Duodenal mucosa (tissue), 2 donors: Measurements from ENCODE around the gene KRTAP5-2.

Experiments
- H3K27ac ChIP-seq: one replicate; pipeline ENCODE4 v1.7.0; 2013; ENCODE audit warnings: low read depth, low read length
- H3K27me3 ChIP-seq, 2 donors: one replicate each; pipeline ENCODE4 v1.7.0; 2013; ENCODE audit warnings: low read length in 2 of 2, control low read depth in 1 of 2; ENCODE audit not compliant: insufficient read depth in 2 of 2, control insufficient read depth in 1 of 2
- H3K36me3 ChIP-seq, 2 donors: one replicate each; pipeline ENCODE4 v1.7.0; 2013; ENCODE audit warnings: low read length in 2 of 2, control low read depth in 1 of 2; ENCODE audit not compliant: insufficient read depth in 2 of 2, control insufficient read depth in 1 of 2
- H3K4me1 ChIP-seq, 2 donors: one replicate each; pipeline ENCODE4 v1.7.0; 2013; ENCODE audit warnings: low read length in 2 of 2, control low read depth in 1 of 2; ENCODE audit not compliant: insufficient read depth in 2 of 2, control insufficient read depth in 1 of 2
- H3K4me3 ChIP-seq, 2 donors: one replicate each; pipeline ENCODE4 v1.7.0; 2013; ENCODE audit warnings: low read length in 2 of 2, low read depth in 1 of 2
- H3K9ac ChIP-seq, 2 donors: one replicate each; pipeline ENCODE4 v1.7.0; 2013; ENCODE audit warnings: low read length in 2 of 2, low read depth in 1 of 2
- H3K9me3 ChIP-seq, 2 donors: one replicate each; pipeline ENCODE4 v1.7.0; 2013; ENCODE audit warnings: low read length in 2 of 2, control low read depth in 1 of 2; ENCODE audit not compliant: control insufficient read depth in 1 of 2

The KRTAP5-2 gene

GRCh38 chr11:1574933-1575242, 23.2 kb downstream of the KRTAP5-2 start:
- Histone ChIP-seq H3K9ac (no peak overlapping the region), H3K27ac (no peak overlapping the region), H3K4me1 (peaks cover 20 to 24% of the 10 kb centered on the region in 2 donors), H3K4me3 (no peak overlapping the region), H3K9me3 (peaks cover 8% of the 10 kb centered on the region in 2 donors), H3K27me3 (peaks cover 0 to 2% of the 10 kb centered on the region in 2 donors), H3K36me3 (no peaks in the 10 kb centered on the region)

DNA sequence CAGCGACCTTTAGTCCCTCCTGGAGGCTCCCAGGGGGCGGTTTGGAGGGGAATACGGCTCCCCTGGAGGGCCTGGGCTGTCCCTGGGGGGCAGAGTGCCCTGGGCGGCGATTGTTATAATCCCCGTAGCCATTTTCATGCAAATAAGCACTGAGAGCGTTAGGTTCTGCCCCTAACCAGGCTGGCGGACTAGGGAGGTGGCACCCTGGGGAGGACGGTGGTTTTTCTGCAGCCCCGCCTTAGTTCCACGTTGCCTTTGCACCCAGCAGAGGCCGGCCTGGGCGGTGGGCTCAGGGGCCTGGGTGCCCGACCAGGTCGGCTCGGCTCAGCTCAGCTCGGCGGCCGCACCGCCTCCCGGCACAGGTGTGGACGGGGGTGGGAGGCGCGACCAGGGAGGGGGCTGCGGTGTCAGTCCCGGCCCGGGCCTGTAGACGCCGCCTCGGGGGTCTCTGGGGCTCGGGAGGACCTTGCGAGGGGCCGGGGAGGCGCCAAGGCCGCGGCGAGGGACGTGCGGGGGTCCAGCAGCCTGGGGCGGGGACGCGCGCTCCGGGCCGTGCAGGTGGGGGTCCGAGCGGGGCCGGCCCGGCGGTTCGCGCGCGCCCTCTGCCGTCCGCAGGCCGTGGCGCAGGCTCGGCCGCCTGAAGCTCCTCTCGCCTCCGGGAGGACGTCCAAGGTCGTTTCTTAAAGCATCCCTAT, 23.7 kb downstream of the KRTAP5-2 start:
- Histone ChIP-seq H3K4me3 (peak overlapping the region; percentile 61 to 63), H3K36me3 (no peaks in the 10 kb centered on the region), H3K27me3 (peaks cover 0 to 2% of the 10 kb centered on the region in 2 donors), H3K4me1 (peaks cover 25 to 28% of the 10 kb centered on the region in 2 donors), H3K9ac (peak overlapping the region; percentile 55 to 78), H3K27ac (peak overlapping the region; percentile 79), H3K9me3 (peaks cover 8% of the 10 kb centered on the region in 2 donors)

GRCh38 chr11:1573903-1574237, 24.2 kb downstream of the KRTAP5-2 start:
- Histone ChIP-seq H3K9me3 (peaks cover 8% of the 10 kb centered on the region in 2 donors), H3K4me1 (peaks cover 30 to 33% of the 10 kb centered on the region in 2 donors), H3K27me3 (peaks cover 0 to 2% of the 10 kb centered on the region in 2 donors), H3K9ac (peak overlapping the region; percentile 55 to 78), H3K4me3 (peak overlapping the region; percentile 61 to 63), H3K36me3 (no peaks in the 10 kb centered on the region), H3K27ac (peak overlapping the region; percentile 79)

DNA sequence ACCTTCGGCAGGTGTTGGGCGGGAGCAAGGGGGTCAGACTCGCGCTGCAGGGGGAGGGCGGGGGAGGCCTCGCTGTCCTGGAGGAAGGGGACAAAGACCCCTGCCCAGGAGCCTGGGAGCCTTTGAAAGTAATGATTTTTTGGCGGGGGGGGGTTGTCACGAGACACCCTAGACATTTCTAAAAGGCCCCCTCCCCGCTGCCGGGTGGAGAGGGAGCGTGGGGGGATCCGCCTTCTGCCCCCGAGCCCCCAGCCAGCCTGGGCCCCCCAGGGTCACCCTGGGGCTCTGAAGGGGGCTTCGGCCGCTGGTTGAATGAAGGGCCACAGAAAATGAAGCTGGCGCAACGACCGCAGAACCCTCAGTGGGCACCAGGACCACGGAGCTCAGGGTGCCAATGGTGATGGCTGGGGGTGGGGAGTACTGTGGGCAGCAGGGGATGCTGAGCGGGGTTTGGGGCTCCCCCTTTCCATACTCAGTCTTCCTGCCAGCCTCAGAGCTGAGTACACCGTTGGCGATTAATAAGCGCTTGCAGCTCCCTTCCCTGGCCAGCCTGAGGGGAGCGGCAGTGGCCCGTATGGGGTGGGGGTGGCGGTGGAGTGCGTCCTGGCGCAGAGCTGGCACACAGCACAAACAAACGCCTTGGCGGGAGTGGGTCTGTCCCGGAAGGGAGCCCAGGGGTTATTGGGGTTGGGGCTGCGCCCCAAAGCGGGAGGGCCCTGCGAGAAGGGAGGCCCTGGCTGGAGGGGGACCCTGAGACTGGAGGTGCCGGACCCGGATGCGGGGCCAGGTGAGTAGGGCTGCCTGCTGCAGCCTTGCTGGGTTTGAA, 24.8 kb downstream of the KRTAP5-2 start:
- Histone ChIP-seq H3K9ac (peak overlapping the region; percentile 55 to 78), H3K27ac (peak overlapping the region; percentile 79), H3K36me3 (no peaks in the 10 kb centered on the region), H3K4me3 (peak overlapping the region; percentile 61 to 63), H3K9me3 (peaks cover 4 to 5% of the 10 kb centered on the region in 2 donors), H3K4me1 (peaks cover 36 to 39% of the 10 kb centered on the region in 2 donors), H3K27me3 (peaks cover 0 to 2% of the 10 kb centered on the region in 2 donors)

DNA sequence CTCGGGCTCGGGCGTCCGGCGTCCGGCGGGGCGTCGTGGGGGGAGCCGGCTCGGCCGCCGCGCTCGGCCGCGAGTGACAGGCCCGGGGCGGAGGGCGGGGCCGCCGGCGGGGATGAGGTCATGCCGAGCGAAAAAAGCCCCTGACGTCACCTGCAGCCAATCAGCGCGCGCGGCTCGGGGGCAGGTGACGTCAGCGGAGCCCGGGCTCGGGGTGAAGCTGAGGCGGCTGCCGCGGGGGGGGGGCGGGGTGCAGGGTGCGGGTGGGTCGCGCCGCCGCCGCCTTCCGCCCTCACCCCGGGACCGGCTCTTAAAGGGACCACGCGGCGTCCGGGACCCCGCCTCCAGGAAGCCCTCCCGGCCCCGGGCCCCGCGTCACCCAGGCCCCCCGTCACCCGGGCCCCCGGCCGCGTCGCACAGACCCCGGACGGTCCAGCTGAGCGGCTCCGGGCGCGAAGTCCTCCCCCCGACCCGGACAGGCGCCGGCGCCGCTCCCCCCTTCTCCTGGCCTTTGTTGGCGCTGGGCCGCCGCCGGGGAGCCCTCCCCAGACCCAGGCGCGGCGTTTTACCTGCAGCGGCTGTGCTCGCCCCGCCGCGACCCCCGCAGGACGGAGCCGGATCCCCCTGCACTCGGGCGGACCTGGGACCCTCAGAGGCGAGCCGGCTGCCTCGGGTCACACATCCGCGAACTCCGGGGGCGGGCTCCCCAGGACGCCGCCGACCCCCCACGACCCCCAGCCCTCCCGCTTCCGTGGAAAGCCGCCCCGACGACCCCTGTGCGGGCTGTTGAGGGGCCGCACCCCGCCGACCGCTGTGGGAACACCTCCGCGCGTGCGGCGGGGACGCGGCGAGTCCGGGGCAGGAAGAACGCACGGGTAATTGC, 25.7 kb downstream of the KRTAP5-2 start, which contains the start of gene DUSP8:
Gene DUSP8, minus strand, starts transcription at position 75 of the 880 bp plus-strand sequence. CDS start 6,445 bp downstream, outside the sequence.
- peaks cover 40 to 44% of the 10 kb centered on the region in 2 donors for H3K4me1 ChIP-seq

DNA sequence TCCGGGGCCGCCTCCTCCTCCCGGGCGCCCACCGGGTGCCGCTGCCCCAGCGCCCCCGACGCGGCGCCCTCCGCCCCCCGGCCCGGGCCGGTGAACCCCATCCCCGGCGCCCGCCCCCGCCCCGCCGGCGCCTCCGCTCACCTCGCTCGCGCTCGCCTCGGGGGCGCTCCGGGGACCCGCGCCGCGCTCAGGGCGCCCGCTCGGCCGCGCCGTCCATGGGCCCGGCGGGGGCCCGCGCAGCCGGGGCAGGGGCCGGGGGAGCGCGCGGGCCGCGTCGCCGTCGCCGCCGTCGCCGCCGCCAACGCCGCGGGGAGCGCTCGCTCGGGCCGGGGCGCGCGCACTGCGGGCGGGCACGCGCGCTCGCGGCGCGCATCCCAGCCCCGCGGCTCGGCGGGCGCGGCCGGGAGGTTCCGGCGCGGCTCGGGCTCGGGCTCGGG, 26.3 kb downstream of the KRTAP5-2 start:
- Histone ChIP-seq H3K9ac (peak overlapping the region in 1 of 2 donors; percentile 65), H3K27me3 (peaks cover 0 to 2% of the 10 kb centered on the region in 2 donors), H3K4me3 (peak overlapping the region in 1 of 2 donors; percentile 60), H3K4me1 (peaks cover 46 to 50% of the 10 kb centered on the region in 2 donors), H3K36me3 (no peaks in the 10 kb centered on the region), H3K9me3 (no peaks in the 10 kb centered on the region), H3K27ac (no peak overlapping the region)

More for the DNA sequence above, 25.7 kb downstream of the KRTAP5-2 start, which contains the start of gene DUSP8:
- Histone ChIP-seq H3K4me3 (peak within 1 kb of the TSS; percentile 61 to 63), H3K27me3 (peaks cover 0 to 2% of the 10 kb centered on the region in 2 donors), H3K9me3 (no peaks in the 10 kb centered on the region), H3K36me3 (no peaks in the 10 kb centered on the region), H3K9ac (peak within 1 kb of the TSS; percentile 55 to 78), H3K27ac (peak within 1 kb of the TSS; percentile 79)

DNA sequence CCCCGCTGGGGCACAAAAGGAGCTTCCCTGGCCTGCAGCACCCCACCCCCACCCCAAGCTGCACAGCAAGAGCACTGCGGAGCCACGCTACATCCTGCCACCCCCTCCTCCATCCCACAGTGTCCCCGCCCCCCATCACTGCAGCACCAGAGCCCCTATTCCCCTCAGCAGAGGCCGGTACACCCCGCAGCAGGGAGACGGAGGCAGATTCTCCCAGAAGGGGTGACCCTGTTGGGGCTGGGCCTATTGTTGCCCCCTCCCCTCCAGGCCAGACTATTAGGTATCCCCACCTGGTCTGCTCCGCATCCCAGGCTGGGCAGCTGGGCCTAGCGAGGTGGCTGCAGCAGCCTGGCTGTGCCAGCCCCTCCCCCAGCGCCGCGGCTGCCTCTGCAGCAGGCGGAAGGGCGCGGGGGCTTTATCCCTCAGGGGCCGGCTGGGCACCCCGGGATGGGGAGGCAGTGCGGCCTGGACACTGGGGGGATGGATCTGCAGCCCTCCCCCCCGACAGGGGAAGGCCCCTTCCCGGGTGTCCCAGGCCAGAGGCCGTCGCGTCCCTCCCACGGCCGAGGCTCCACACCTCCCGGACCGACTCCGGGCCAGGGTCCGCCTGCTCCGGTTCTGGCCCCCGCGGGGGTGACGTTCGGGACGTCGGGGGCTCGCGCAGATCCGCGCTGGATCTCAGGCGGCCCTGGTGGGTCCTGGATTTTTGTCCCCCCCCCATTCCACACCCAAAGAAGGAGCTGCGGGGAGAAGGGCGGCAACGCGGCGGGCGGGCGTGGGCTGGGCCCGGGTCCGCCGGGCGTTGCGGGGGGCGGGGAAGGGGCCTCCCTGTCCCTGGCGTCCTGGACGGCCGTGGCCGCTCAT, 27.0 kb downstream of the KRTAP5-2 start:
- peaks cover 0 to 2% of the 10 kb centered on the region in 2 donors for H3K27me3 ChIP-seq
- peak overlapping the region; percentile 32 to 65 for H3K9ac ChIP-seq
- peak overlapping the region; percentile 60 for H3K4me3 ChIP-seq
- no peak overlapping the region for H3K27ac ChIP-seq
- no peaks in the 10 kb centered on the region for H3K9me3 ChIP-seq
- no peaks in the 10 kb centered on the region for H3K36me3 ChIP-seq
- H3K4me1 ChIP-seq, result peaks cover 46 to 51% of the 10 kb centered on the region in 2 donors

DNA sequence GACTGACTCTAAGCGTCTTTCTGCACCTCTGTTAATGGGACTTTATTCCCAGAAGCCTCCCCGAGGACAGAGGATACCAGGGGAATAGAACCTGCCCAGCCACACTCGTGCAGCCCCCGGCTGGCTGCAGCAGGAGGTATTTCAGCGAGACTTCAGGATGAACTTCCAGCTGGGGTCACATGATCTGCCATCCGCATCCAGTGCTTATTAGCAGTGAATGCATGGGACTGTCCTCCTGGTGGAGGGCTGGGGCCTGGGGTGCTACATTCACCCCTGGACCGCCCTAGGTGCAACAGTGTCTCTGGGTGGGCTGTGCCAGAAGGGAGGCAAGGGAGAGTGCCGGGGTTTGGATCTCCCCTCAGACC, 27.6 kb downstream of the KRTAP5-2 start:
- H3K9me3 ChIP-seq, result no peaks in the 10 kb centered on the region
- peak overlapping the region in 1 of 2 donors; percentile 60 for H3K4me3 ChIP-seq
- peak overlapping the region; percentile 12 to 65 for H3K9ac ChIP-seq
- H3K4me1 ChIP-seq, result peaks cover 46 to 51% of the 10 kb centered on the region in 2 donors
- peaks cover 0 to 2% of the 10 kb centered on the region in 2 donors for H3K27me3 ChIP-seq
- H3K27ac ChIP-seq, result no peak overlapping the region
- H3K36me3 ChIP-seq, result no peaks in the 10 kb centered on the region

DNA sequence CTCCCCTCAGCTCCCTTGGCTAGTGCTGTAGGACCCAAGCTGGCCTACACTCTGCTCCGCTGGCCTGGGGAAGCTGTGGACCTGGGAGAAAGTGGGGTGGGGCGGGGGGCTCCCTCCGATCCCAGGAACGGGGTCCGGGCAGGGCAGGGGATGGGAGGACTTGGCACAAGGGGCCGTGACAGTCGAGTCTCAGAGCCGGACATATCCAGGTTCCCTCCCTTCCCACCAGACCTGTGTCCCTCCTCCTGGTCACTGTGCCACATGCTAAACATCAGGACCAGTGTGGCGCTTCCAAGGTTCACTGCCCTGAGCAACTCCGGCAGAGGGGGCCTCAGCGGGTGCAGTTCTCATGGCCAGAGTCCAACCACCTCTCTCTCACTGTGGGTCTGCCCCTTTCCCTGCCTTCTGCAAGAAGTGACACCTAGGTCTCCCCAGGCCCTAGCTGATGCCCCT, 28.1 kb downstream of the KRTAP5-2 start:
- peaks cover 47 to 50% of the 10 kb centered on the region in 2 donors for H3K4me1 ChIP-seq
- peaks cover 0 to 2% of the 10 kb centered on the region in 2 donors for H3K27me3 ChIP-seq
- peak overlapping the region in 1 of 2 donors; percentile 22 for H3K4me3 ChIP-seq
- no peak overlapping the region for H3K27ac ChIP-seq
- no peaks in the 10 kb centered on the region for H3K9me3 ChIP-seq
- H3K36me3 ChIP-seq, result no peaks in the 10 kb centered on the region
- peak overlapping the region in 1 of 2 donors; percentile 12 for H3K9ac ChIP-seq
